HEK293 (cell line): ENCODE measurements around the gene IFIH1.

Experiments used
- CTCF ChIP-seq: fragments of 450-650 bp; formaldehyde crosslinking; IDR thresholded peaks from 2 replicates; pipeline ENCODE4 v1.5.1; 2016; ENCODE audit warnings: missing biosample characterization, missing genetic modification characterization
- TF ChIP-seq, protein P1 (sequence below): fragments of 450-650 bp; IDR thresholded peaks from 2 replicates; pipeline ENCODE4 v1.5.1; 2018; ENCODE audit warnings: missing biosample characterization, missing genetic modification characterization

GRCh38 chr2:162295009-162295408, 23.5 kb downstream of the IFIH1 start:
- no peak for TF ChIP-seq CTCF
- TF ChIP-seq, protein P1, sequence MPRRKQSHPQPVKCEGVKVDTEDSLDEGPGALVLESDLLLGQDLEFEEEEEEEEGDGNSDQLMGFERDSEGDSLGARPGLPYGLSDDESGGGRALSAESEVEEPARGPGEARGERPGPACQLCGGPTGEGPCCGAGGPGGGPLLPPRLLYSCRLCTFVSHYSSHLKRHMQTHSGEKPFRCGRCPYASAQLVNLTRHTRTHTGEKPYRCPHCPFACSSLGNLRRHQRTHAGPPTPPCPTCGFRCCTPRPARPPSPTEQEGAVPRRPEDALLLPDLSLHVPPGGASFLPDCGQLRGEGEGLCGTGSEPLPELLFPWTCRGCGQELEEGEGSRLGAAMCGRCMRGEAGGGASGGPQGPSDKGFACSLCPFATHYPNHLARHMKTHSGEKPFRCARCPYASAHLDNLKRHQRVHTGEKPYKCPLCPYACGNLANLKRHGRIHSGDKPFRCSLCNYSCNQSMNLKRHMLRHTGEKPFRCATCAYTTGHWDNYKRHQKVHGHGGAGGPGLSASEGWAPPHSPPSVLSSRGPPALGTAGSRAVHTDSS (tag by site-specific recombination), result no peak
